Loucy (cell line): Measurements from ENCODE around the gene BACE1.

ENCODE experiments used
- H2AFZ ChIP-seq: fragments of 200-600 bp; sonication (generic); 2 replicates; pipeline ENCODE4 v1.6.0; 2016; ENCODE audit warnings: antibody characterized with exemption, mild to moderate bottlenecking, low read length, moderate library complexity
- H3F3A ChIP-seq: fragments of 200-600 bp; 2 replicates; pipeline ENCODE4 v1.6.0; 2016; ENCODE audit warnings: antibody characterized with exemption, low read depth, mild to moderate bottlenecking
- H3K27me3 ChIP-seq: fragments of 200-600 bp; sonication (generic); 2 replicates; pipeline ENCODE4 v1.6.1; 2014; ENCODE audit warnings: low read length, mild to moderate bottlenecking; ENCODE audit not compliant: insufficient read depth, poor library complexity, severe bottlenecking
- H3K36me3 ChIP-seq: fragments of 200-600 bp; sonication (generic); 2 replicates; pipeline ENCODE4 v1.6.1; 2016; ENCODE audit warnings: low read length; ENCODE audit not compliant: insufficient read depth
- H3K4me1 ChIP-seq: fragments of 200-600 bp; sonication (generic); 2 replicates; pipeline ENCODE4 v1.5.1; 2014; ENCODE audit warnings: low read length, mild to moderate bottlenecking; ENCODE audit not compliant: insufficient read depth, poor library complexity, severe bottlenecking
- H3K4me2 ChIP-seq: fragments of 200-600 bp; sonication (generic); 2 replicates; pipeline ENCODE4 v1.6.0; 2014; ENCODE audit warnings: antibody characterized with exemption, low read length, low read depth, mild to moderate bottlenecking; ENCODE audit not compliant: poor library complexity, severe bottlenecking
- H3K4me3 ChIP-seq: fragments of 200-600 bp; sonication (generic); 2 replicates; pipeline ENCODE4 v1.5.1; 2014; ENCODE audit warnings: low read length, mild to moderate bottlenecking, mixed read lengths; ENCODE audit not compliant: poor library complexity, severe bottlenecking
- H3K79me2 ChIP-seq: fragments of 200-600 bp; sonication (generic); 2 replicates; pipeline ENCODE4 v1.6.1; 2014; ENCODE audit warnings: low read length; ENCODE audit not compliant: insufficient read depth
- H3K9ac ChIP-seq: fragments of 200-600 bp; sonication (generic); 2 replicates; pipeline ENCODE4 v1.6.0; 2014; ENCODE audit warnings: mild to moderate bottlenecking, low read depth, low read length, moderate library complexity; ENCODE audit not compliant: poor library complexity, severe bottlenecking
- H3K9me2 ChIP-seq: fragments of 200-600 bp; sonication (generic); replicated peaks from 2 replicates; pipeline ENCODE4 v1.6.1; 2016; ENCODE audit warnings: low read depth, low read length, mixed read lengths
- H3K9me3 ChIP-seq: fragments of 200-600 bp; sonication (generic); 2 replicates; pipeline ENCODE4 v1.6.1; 2014; ENCODE audit warnings: mild to moderate bottlenecking, antibody characterized with exemption, low read length, low read depth; ENCODE audit not compliant: insufficient read depth
- H4K20me1 ChIP-seq: fragments of 200-600 bp; sonication (generic); 2 replicates; pipeline ENCODE4 v1.6.0; 2014; ENCODE audit warnings: antibody characterized with exemption, low read length, mild to moderate bottlenecking; ENCODE audit not compliant: insufficient read depth, poor library complexity, severe bottlenecking
- CTCF ChIP-seq: fragments of 200-600 bp; sonication (generic); conservative IDR thresholded peaks from 2 replicates; pipeline ENCODE4 v1.5.1; 2014; ENCODE audit warnings: mild to moderate bottlenecking, antibody characterized with exemption, low read length
- EZH2phosphoT487 ChIP-seq: fragments of 200-600 bp; IDR thresholded peaks from 2 replicates; pipeline ENCODE4 v1.6.1; 2018; ENCODE audit warnings: antibody characterized with exemption, mild to moderate bottlenecking, moderate library complexity, borderline replicate concordance

The BACE1 gene

GRCh38 chr11:117281869-117282268, 34.2 kb downstream of the BACE1 start:
- Histone ChIP-seq H3K36me3 (peaks cover 18% of the 10 kb centered on the region; the same call in 1 of the 2 replicates), H2AFZ (no peak overlapping the region), H3K9ac (no peak overlapping the region)

GRCh38 chr11:117281159-117281558, 34.9 kb downstream of the BACE1 start:
- Histone ChIP-seq H4K20me1 (no peaks in the 10 kb centered on the region), H3K9me3 (no peaks in the 10 kb centered on the region), H3K9ac (no peak overlapping the region), H3K4me3 (no peak overlapping the region), H3K27me3 (no peaks in the 10 kb centered on the region), H3K79me2 (no peaks in the 10 kb centered on the region), H3K36me3 (peaks cover 18% of the 10 kb centered on the region; the same call in 1 of the 2 replicates), H3K4me2 (no peak overlapping the region), H2AFZ (no peak overlapping the region), H3F3A (no peaks in the 10 kb centered on the region), H3K9me2 (no peaks in the 10 kb centered on the region), H3K4me1 (peaks cover 18% of the 10 kb centered on the region)
- TF ChIP-seq CTCF (no peak), EZH2phosphoT487 (no peak)

More at GRCh38 chr11:117281869-117282268, 34.2 kb downstream of the BACE1 start:
- no peak overlapping the region for H3K4me3 ChIP-seq
- H3K4me1 ChIP-seq, result peaks cover 18% of the 10 kb centered on the region
- H3K27me3 ChIP-seq, result no peaks in the 10 kb centered on the region
- no peaks in the 10 kb centered on the region for H3K9me2 ChIP-seq
- no peaks in the 10 kb centered on the region for H4K20me1 ChIP-seq
- H3K79me2 ChIP-seq, result no peaks in the 10 kb centered on the region
- no peak overlapping the region for H3K4me2 ChIP-seq
- no peaks in the 10 kb centered on the region for H3F3A ChIP-seq
- TF ChIP-seq EZH2phosphoT487 (no peak), CTCF (no peak)
- H3K9me3 ChIP-seq, result no peaks in the 10 kb centered on the region

GRCh38 chr11:117279711-117280376, 36.2 kb downstream of the BACE1 start:
- TF ChIP-seq EZH2phosphoT487 (no peak), CTCF (no peak)
- no peaks in the 10 kb centered on the region for H3F3A ChIP-seq
- peak overlapping the region; percentile 6 for H3K4me3 ChIP-seq
- peak overlapping the region; percentile 40 for H3K4me2 ChIP-seq
- no peak overlapping the region for H3K9ac ChIP-seq
- no peaks in the 10 kb centered on the region for H3K27me3 ChIP-seq
- H4K20me1 ChIP-seq, result no peaks in the 10 kb centered on the region
- peaks cover 18% of the 10 kb centered on the region for H3K4me1 ChIP-seq
- H3K9me2 ChIP-seq, result no peaks in the 10 kb centered on the region
- no peak overlapping the region for H2AFZ ChIP-seq
- no peaks in the 10 kb centered on the region for H3K79me2 ChIP-seq
- H3K9me3 ChIP-seq, result no peaks in the 10 kb centered on the region
- H3K36me3 ChIP-seq, result peaks cover 12% of the 10 kb centered on the region; the same call in 1 of the 2 replicates
